NCI-H1694 treated with DMSO at 0.1 percent for 48 hours (cell line): Measurements from ENCODE around the gene ITGA7.

ENCODE experiments used
- DNase-seq: peaks from one replicate; lab custom pipeline; 2025; lab: John Stamatoyannopoulos, UW

The ITGA7 gene

DNA sequence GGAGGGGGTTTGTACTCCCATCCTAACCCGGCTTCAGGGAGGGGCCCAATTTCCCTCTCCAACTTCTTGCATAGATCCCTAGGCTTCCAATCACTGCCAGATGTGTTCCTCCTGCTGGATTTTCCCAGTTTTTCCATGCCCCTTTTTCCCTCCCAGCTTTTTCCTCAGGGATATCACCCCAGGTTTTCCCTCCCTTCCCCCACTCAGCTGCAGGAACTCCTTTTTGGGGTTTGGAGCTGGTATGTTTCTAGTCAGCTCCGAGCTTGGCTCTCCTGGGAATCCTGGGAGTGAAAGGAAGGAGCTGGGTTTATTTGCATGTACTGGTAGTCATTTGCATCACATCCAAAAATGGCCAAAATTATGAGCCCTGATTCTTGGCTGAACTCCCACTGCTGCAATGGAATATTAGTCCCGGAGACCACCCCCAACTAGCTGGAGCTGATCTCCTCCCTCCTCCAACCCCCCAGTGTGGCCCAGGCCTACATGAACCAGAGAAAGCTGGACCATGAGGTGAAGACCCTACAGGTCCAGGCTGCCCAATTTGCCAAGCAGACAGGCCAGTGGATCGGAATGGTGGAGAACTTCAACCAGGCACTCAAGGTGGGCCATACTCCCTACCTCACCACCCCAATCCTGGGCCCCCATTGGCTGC is 11.0 kb upstream of the ITGA7 start:
- no peak for DNase-seq

DNA sequence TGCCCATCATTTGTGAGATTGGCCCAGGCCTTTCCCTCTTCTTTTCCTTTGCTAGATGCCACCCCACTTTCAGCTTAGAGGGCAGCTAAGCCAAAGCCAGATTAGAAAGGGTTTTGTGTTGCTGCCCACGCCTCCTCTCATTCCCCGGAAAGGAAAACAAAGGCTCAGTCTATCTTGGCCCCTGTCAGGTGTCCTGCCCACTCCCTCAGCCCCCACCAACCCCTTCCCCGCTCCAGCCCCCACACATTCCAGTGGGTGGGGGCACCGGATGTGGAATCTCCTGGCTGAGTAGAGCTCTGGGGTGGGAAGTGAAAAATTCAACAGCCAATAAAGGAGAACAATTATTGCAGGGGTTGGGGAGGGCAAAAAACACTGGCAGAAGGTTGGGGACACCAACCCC is 10.3 kb upstream of the ITGA7 start:
- no peak for DNase-seq

DNA sequence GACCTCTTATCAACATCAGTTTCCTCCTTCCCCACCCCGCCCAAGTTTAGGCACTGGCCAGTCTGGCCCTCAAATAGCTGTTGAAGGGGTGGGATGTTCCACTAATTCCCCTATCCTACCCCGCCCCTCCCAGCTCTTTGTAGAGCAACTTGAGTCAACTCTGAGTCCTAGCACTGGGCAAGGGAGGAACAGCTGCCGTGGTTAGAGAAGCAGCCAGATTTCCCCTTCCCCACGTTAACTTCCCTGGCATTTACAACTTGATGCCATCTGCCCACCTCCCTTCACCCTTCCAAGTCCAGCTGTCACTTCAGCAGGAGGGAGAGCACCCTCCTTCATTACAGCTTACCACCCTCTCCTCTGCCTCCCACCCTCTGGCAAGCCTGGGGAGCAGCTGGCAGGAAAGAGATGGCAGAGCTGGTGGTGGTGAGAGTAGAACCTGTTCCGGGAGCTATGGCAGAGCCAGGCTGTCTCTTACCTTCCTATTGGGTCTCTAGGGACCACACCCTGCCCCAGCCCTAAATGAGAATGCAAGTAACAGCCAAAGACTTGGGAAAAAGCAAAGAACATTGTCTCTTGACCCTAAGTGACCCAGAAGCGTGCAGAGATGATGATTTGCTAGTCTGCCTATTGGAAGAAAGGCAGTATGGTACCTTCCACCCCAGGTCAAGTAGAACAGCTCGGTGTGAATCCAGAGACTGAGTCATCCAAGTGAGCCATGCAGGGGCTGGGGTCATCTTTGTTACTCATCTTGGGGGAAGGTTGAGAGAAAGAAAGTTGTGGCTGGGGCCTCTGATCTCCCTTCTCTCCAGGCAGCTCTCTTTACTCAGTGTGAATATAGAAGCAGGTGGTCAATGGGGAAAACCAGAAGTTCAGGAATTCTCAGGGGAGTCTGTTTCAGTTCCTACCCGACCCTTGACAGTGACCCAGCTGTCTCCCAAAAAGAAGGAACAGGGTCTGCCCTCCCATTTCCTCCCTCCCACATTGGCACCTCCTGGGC is 9.6 kb upstream of the ITGA7 start:
- peak; percentile 96 for DNase-seq

DNA sequence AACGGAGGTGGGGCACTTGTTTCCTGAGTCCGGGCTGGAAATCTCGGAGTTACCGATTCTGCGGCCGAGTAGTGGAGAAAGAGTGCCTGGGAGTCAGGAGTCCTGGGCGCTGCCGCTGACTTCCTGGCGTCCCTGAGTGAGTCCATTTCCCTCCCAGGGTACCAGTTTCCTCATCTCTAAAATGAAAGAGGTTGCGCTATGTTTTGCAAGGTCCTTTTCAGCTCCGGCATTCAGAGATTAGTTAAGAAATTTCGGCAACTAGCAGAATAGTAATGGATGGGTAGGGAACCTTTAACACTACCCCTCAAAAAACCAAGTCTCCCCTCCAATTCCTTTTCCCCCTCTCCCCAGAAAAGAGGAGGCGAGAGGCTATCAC is 8.9 kb upstream of the ITGA7 start:
- no peak for DNase-seq

DNA sequence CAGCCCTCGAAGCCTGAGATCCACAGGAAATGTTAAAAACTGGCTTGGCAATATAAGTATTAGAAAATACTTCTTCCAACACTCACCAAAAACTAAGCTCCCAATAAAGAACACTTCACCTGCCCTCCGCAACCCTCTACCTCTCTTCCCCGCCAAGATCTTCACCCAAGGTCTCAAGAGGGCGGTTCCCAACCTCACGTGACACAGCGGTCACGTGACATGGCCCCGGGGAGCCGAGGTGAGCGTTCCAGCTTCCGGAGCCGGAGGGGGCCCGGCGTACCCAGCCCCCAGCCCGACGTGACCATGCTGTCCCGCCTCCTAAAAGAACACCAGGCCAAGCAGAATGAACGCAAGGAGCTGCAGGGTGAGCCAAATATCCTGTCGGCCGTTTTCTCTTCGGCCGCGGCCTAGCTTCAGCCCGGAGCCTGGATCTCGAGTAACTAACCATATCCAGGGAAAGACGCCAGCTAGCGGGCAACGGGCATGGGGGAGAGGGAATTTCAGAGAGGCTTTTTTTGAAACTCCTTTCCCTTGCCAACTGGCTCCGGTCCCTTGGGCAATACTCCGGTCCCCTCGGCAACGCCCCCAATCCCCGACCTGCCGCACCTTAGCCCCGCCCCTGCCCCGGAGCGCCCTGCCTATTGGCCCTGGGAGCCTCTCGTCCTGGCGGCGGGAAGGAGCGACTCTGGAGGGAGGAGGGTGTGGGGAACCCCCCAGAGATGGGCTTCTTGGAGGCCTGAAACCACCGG is 8.3 kb upstream of the ITGA7 start, which contains the start of gene BLOC1S1:
Gene BLOC1S1, plus strand, starts transcription at position 214 of the 749 bp plus-strand sequence. Its CDS starts 6 bp downstream, at position 220.
- peak; percentile 89 for DNase-seq

DNA sequence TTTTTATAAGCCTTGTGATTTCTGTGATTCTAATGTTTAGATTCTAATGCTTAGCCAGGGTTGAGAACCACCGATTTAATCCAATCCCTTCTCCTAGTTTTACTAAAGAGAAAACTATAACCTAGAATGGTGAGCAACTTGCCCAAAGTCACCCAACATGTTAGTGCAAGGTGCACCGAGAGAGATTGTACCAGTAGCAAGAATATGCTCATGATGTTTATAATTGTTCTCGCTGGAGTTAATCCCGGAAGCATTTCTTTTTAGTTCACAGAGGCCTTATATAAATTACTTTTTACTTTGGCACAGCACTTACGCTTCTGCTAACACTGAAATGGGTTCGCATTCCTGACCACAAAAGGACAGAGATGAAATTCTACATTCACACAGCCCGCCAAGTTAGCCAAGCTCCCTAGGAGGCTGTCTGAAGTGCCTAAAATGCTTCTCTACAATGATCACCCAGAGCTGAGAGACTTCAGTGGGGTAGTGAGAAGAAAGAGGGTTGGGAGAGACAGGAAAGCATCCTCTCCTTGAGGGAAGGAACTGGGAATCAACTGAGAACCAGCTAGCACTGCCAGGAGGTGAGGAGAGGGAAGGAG is 7.6 kb upstream of the ITGA7 start:
- no peak for DNase-seq

DNA sequence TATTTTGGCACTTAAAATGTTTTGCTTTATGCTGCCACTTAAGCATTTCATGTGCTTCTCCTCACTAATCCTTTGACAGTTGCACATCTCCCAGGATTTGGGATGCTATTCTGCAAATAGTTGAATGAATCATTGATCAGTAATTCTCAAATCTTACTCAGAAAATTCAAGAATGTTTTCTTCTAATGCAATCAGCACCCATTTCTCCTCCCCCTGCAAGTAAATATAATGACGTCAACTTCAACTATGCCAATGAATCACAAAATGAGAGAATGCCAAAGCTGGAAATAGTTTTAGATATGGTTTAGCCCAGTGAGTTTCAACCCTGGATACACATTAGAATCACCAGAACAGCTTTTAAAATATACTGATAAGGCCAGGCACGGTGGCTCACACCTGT is 6.0 kb upstream of the ITGA7 start:
- no peak for DNase-seq

DNA sequence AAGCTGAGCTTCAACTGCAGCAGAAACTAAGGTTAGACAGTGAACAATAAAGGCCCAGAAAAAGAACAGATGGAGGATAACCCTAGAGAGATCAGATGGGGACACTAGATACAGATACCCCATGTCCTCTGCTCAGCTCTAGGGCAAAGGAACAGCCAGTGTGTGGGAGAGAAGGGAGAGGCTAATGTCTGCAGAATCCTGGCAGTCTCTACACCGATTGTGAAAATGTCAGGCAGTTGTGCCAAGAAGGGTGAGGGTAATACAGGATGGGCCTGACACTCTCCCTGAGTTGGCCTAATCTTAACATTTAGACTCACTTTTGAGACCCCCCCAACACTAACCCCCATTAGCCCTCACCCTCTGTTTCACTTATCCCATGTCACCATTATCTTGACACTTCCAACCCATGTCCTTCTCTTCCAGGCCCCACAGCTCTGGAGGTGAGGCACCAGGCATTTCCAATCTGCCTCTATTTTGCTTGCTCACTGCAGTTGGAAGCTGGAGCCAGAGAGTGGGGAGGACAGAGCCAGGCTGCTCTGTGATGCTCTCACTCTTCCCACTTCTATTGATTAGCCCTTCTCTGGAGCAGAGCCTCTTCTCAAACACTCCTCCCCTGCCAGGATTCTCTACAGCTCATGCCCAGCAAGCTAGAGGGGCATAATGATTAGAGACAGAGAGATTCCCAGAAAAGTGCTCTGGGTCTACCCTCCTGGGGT is 5.2 kb upstream of the ITGA7 start:
- no peak for DNase-seq

DNA sequence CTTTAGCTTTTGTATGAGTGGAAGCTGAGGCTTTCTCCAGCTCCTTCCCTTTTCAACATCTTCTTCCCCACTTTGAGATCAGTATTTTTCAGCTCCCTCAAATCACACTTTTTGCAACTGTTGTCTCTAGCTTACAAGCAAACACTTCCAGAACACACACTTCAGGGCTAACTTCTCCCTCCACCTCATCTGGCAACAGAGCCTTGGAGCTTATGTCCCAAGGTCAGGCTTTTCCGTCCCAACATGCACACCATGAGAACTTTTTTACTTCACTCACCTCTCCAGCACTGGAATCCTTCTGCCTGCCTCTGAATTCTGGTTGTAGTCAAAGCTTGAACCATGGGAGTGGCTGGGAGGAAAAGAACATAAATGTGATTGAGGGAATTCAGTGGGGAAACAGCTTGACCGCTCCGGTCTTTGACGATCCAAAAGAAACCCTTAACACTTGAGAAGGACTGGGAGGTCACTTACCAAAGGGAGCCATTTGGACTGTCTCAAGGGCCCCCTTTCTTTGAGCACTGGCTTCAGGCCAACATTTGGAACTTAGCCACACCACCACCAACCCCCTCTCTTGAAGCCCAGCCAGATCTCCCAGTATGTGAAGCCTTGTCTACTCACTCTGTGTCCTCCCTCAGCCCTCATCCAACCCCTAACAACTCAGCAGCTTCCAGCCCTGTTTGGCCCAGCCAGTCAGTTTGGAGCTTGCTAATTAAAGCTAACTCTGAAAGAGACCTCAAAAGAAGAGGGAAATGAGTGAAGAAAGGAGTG is 4.3 kb upstream of the ITGA7 start:
- DNase-seq, result no peak

DNA sequence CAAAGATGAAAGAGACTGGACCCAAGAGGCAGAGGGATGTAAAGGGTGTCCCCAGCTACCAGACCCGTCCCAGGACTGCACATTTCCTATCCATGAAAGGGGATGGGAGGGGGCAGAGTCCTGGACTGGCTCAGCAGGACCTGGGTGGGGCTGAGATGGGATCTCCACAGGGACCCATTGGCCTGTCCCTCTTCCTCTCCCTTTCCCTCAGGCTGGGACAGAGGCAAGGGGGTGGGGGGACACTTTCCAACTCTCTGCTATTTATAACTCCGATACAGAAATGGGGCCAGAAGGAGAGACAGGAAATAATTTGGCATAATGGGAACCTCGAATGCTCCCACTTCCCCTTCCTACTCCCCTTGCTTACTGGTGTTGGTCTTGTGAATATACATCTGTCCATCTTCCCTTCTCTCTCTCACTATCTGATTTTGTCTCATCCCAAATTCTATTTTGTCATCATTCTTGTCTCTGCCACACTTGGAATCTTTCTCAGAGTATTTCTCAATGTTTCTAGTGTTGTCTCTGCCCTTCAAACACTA is 1.1 kb upstream of the ITGA7 start:
- DNase-seq, result no peak

DNA sequence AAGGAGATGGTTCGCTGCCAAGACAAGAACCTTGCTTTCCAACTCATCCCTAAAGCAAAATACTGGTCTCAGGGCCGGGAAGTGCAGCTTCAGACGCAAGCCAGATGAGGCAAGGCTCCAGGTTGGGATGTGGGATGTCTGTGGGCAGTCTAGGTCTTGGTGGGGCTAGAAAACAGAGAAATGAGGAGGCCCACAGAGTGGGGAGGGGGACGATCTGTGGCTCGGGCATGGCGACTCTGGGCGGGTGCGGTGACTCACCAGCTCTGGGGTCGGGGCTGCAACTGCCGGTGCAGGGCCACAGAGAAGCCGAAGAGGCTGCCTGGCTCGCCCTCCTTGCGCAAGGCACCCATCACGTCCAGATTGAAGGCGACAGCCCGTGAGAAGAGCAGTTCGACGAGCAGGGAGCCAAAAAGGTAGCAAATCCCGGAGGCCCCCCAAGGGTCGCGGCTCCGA is 459 bp downstream of the ITGA7 start:
- DNase-seq, result no peak

DNA sequence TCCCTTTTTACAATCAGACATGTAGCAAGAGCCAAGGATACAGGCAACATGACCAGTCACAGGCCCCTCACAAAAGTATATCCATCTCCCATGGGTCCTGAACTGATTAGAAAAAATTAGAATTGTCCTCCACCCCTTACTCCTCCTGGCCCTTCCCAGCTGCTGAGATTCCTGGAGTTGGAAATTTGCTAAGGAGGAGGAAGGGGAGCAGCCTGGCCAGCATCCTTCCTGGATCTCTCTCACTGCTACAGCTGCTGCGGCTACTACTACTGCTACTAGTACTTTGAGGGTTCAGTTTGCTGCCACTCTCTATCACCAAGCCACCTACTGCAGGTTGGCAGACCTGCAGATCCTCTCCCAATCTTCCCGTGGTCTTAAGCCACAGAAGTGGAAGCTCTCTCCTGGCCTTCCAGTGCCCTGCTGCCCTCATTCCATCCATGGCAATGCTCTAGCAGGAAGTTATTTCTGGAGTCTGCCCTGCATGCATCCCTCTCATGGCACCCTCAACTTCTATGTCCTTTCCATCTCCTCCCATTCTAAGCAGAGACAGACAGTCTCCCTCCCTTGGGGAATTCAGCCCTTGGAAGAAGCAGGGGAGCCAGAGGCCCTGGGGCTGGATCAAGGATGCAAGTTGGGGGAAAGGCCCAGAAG is 1.0 kb downstream of the ITGA7 start:
- no peak for DNase-seq

DNA sequence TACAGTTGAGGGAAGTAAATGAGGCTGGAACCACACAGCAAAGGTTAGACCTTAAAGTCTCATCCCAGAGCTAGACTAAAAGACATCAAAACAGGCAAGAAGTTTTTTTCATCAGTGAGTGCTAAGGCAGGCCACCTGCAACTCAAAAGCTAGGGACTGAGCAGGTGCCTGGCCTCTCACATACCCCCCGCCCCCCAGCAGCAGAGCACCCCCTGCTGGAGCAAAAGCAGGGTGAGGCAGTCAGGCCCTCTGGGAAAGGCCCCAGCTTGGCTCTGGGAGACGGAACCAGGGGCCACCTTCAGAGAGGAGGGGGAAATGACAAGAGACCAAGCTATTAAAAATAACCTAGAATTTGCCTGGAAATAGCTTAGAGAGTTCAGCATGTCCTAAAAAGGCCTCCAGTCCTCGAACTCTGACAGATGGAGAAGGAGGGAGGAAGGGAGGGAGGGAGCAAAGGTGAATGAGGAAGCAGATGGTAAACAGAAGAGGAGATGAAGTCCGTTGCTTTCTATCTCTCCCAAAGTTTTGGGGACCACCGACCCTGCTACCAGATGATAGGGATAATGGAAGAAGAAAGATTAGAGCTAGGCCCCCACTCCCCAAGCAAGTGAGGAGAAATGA is 1.8 kb downstream of the ITGA7 start:
- DNase-seq, result no peak

DNA sequence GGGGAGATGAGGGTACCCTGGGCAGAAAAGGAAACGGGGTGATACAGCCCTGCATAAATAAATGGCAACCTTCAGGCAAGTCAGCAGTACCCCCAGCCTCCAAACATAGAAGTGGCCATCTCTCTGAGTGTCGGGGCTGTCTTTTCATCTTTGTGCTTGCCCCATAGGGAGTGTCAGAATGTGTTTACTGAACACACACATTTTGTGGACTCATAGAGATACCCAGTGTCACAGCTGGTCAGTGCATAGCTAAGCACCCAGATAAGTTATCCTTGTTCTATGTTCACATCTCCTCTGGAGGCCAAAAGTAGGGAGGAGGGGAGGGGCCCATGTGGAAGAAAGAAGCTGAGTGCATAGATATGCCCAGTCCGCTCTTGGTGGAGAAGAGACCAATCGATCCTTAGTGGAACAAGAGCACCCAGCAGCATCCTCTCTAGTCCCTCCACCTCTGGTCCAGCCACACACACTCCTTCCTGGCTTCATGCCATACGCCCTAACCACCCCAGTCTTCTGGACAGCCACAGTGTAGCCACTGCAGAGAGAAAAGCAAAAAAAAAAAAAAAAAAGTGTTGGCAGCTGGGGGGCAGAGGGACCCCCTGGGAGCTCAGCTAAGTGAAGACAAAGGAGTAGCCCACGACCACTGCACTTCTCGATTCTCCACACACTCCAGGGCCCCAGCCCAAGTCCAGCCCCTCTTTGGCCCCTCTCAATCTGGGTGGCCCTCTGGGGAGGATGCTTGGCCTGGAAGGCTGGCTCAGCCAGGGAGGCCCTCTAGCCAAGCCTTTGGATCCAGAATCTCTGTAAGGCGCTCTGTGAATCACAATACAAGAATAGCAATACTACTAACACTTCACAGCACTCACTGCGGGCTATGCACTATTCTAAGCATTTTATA is 2.6 kb downstream of the ITGA7 start:
- no peak for DNase-seq

DNA sequence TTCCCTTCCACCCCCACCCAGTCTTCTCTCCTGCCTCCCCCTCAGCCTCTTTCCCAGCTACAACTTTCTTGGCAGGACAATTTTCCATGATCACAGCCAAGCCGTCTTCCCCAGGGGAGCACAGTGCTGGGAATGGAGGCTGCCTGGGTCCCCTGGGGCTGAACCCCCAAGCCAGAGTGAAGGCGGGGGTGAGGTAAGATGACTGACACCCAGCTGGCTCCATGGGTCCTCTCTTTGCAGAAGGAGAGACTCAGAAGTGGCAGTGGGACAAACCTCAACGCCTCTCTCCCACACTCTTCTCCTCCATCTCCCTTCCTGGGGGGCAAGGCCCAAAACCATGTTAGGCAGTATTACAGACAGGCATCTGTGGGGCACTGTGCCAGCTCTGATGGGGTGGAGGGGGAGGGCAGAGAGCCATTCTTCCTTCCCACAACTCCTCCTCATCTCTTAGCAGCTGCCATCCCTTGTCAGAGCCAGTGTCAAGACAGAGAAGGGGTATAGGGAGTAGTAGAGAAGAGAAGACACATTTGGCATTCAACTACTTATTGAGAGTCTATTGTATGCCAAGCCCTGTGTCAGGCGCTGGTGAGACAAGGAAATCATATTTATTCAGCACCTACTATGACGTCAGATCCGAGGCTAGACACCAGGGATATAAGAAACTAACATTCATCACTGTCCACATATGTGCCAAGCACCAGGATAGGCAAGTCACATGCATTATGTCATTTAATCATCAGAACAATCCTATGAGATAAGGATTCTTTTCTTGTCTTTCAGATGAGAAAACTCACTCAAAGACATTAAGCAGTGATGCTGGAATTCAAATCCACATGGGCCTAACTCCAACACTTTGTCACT is 3.6 kb downstream of the ITGA7 start:
- no peak for DNase-seq

DNA sequence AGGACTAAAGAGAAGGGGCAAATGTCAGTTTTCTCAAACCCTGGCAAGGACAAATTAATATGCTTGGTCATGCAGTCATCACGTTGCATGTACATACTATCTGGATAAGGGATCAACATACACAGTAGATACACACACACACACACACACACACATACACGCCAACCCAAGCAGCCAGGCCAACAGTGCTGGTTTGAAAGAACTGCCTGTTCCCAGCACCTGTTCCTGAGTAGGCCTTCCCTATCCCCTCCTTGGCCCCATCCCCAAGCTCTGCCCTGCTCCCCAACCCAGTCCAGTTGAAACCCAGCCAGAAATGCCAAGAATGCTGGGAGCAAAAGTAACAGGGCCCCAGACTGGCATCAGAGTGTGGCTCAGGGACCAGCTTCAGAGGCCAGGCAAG is 4.4 kb downstream of the ITGA7 start:
- DNase-seq, result no peak

DNA sequence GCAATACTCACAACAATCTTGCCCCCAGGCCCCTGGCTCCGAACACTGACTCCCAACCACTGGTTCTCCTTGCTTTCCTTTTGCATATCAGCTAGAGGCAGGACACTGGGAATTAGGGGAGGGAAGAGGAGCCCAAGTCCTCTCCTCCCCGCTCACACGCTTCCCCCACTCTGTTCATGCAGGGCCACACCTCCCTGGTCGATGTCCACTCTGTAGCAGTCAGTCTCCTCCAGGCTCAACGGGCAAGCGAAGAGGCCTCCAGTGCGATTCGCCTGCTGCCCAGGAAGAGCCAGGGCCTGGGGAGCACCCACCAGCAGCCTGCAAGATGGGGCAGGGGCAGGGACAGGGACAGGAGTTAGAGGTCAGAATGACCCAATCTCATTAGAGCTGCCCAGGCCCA is 4.8 kb downstream of the ITGA7 start:
- DNase-seq, result no peak
